HEK293T (cell line): ENCODE measurements around the gene AP2A2.

ENCODE experiments used
- CTCF ChIA-PET: fragments of 350-600 bp; formaldehyde crosslinking; extraction: SDS; loops from one replicate; lab custom pipeline; 2021; ENCODE audit warnings: antibody characterized with exemption, inconsistent platforms; lab: Yijun Ruan, JAX
- POLR2A ChIA-PET: fragments of 350-600 bp; formaldehyde crosslinking; extraction: SDS; loops from one replicate; lab custom pipeline; 2020; ENCODE audit warnings: antibody characterized with exemption, inconsistent platforms; lab: Yijun Ruan, JAX
- DNase-seq: peaks from one replicate; pipeline ENCODE4 v3.0.0; 2012; ENCODE audit warnings: mixed read lengths; ENCODE audit errors: extremely low spot score
- ARNT ChIP-seq: fragments of 450-650 bp; IDR thresholded peaks from 2 replicates; pipeline ENCODE4 v1.6.1; 2017; ENCODE audit warnings: mild to moderate bottlenecking
- BHLHE40 ChIP-seq: fragments of 450-650 bp; IDR thresholded peaks from 2 replicates; pipeline ENCODE4 v1.6.1; 2016; ENCODE audit warnings: mild to moderate bottlenecking, moderate library complexity, borderline replicate concordance
- CTBP1 ChIP-seq: fragments of 450-650 bp; IDR thresholded peaks from 2 replicates; pipeline ENCODE4 v1.6.1; 2016; ENCODE audit warnings: borderline replicate concordance
- ELF4 ChIP-seq: fragments of 450-650 bp; IDR thresholded peaks from 2 replicates; pipeline ENCODE4 v1.6.1; 2017; ENCODE audit warnings: antibody characterized with exemption
- FOXA1 ChIP-seq: fragments of 450-650 bp; IDR thresholded peaks from 2 replicates; pipeline ENCODE4 v1.6.1; 2016; ENCODE audit warnings: mild to moderate bottlenecking
- FOXK2 ChIP-seq: fragments of 450-650 bp; IDR thresholded peaks from 2 replicates; pipeline ENCODE4 v1.6.1; 2016; ENCODE audit warnings: mild to moderate bottlenecking
- FOXM1 ChIP-seq: fragments of 450-650 bp; IDR thresholded peaks from 2 replicates; pipeline ENCODE4 v1.6.1; 2017; ENCODE audit warnings: mild to moderate bottlenecking, borderline replicate concordance
- HDGF ChIP-seq: fragments of 450-650 bp; IDR thresholded peaks from 2 replicates; pipeline ENCODE4 v1.6.1; 2017; ENCODE audit warnings: antibody characterized with exemption, borderline replicate concordance
- L3MBTL2 ChIP-seq: fragments of 450-650 bp; conservative IDR thresholded peaks from 2 replicates; pipeline ENCODE4 v1.6.1; 2016; ENCODE audit warnings: mild to moderate bottlenecking
- LEF1 ChIP-seq: fragments of 450-650 bp; IDR thresholded peaks from 2 replicates; pipeline ENCODE4 v1.6.1; 2017; ENCODE audit warnings: mild to moderate bottlenecking, borderline replicate concordance
- NFRKB ChIP-seq: fragments of 450-650 bp; IDR thresholded peaks from 2 replicates; pipeline ENCODE4 v1.6.1; 2016; ENCODE audit warnings: mild to moderate bottlenecking, moderate library complexity
- PKNOX1 ChIP-seq: fragments of 450-650 bp; IDR thresholded peaks from 2 replicates; pipeline ENCODE4 v1.6.1; 2016
- SP1 ChIP-seq: fragments of 450-650 bp; IDR thresholded peaks from 2 replicates; pipeline ENCODE4 v1.6.1; 2017
- SUZ12 ChIP-seq: fragments of 450-650 bp; IDR thresholded peaks from 2 replicates; pipeline ENCODE4 v1.6.1; 2016; ENCODE audit warnings: mild to moderate bottlenecking
- TARDBP ChIP-seq: fragments of 450-650 bp; IDR thresholded peaks from 2 replicates; pipeline ENCODE4 v1.6.1; 2016
- ZNF384 ChIP-seq: fragments of 450-650 bp; IDR thresholded peaks from 2 replicates; pipeline ENCODE4 v1.6.1; 2016

The AP2A2 gene

DNA sequence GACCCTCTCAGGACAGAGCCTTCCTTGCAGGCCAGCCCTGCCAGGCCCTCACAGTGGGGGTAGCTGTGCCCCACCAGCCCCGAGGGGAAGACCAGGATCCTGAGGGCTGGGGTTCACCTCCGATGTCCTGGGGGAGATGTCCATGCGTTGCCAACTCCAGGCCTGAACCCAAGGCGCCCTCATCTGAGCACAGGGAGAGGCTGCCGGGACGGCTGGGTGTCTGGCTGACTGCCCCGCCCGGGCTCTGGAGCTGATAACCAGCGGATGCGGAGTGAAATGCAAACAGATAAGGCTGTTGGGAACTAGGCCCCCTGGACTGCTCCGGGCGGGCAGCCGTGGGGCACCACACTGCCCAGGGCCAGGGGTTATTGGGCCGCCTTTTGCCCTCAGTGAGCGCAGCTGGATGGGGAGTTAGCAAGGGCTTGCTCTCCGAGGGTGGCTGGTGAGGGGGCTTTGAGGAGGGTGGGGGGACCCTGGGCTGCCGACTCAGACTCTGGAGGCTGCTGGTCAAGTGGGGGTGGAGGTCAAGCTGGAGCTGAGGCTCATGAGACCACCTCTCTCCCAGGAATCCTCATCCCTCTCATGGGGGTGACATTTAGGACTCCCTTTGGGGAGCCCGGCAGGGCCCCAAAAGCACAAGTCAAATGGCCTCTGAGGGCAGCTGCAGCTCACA lies 116.4 kb downstream of the AP2A2 start:
- no peak for DNase-seq
- CTCF ChIA-PET = interaction anchor here (0.9 kb wide), 1 partner anchor 9 kb away, joined by 3 read pairs; no protein-coding TSS in a partner anchor
- TF ChIP-seq ELF4 (no peak), ARNT (no peak), FOXM1 (no peak), CTBP1 (no peak), LEF1 (no peak), FOXK2 (no peak), HDGF (no peak), SP1 (no peak), NFRKB (no peak), BHLHE40 (no peak), TARDBP (no peak)
- POLR2A ChIA-PET = interaction anchor here (1.1 kb wide), 1 partner anchor 131 kb away, joined by 3 read pairs; no protein-coding TSS in a partner anchor

DNA sequence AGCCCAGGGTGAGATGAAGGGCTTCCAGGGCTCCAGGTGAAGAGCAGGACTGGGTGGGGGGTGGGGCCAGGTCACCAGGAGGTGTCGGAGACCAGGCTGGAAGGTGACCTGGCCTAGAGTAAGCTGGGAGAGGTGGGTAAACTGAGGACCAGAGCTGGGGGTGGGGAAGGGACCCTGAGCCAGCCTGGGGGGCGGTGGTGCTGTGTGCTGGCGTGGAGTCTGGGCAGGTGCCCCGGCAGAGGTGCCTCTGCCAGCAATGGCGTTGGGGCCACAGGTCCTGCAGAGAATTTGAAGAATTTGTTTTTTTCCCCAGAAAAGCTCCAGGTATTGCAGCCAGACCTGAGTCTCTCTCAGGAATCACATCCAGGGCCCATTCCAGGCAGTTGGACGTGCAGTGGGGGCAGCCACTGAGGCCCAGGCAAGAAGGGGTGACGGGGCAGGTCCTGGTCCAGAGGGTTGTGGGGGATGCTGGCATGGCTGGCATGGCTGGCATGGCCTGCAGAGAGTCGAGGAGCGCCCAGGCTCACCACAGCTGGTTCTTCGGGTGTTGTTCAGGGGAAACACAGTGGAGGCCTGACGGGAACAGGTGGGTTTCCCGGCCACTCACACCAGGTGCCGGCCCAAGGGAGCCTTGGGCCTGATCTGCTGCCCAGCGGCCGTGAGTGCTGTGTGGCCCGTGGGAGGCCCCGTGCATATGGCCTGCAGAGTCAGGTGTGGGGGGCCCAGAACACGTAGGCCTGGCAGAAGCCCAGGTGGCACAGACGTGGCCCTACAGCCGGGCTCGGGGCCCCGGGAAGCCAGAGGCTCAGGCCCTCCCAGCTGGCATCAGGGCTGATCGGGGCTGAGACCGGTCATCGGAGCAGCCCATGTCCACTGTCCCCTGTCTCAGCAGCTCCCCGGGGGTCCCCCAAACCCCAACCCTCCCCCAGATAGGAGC lies 117.2 kb downstream of the AP2A2 start:
- no peak for DNase-seq
- TF ChIP-seq L3MBTL2 = no peak
- TF ChIP-seq FOXM1 = no peak
- TF ChIP-seq ARNT = no peak
- ChIA-PET POLR2A (interaction anchor here (1.1 kb wide), 1 partner anchor 132 kb away, joined by 3 read pairs; no protein-coding TSS in a partner anchor), CTCF (no interaction called here)

DNA sequence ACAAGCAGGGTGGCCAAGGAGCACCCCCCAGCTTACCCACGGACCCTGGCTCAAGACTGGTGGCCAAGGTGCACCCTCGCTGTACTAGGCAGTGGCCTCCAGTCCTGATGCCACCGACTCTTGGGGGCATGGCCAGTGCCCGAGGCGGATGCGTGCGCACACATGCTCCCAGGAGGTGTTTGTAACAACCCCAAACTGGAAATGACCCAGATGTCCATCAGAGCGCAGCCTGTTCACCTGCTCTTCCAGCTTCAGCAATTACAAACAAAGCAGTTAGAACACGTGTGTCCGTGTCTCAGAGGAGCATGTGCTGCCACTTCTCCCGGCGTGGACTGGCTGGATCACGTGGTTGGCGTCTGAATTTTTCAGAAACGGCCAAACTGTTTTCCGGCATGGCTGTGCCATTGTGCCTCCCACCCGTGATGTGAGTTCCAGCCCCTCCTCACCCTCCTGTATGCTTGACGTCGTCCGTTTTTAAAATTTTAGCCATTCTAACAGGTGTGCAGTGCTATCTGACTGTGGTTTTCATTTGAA lies 118.0 kb downstream of the AP2A2 start:
- POLR2A ChIA-PET = no interaction called here
- CTCF ChIA-PET = no interaction called here
- no peak for DNase-seq
- TF ChIP-seq PKNOX1 (no peak), FOXM1 (no peak), SUZ12 (no peak), TARDBP (no peak), ZNF384 (no peak)

DNA sequence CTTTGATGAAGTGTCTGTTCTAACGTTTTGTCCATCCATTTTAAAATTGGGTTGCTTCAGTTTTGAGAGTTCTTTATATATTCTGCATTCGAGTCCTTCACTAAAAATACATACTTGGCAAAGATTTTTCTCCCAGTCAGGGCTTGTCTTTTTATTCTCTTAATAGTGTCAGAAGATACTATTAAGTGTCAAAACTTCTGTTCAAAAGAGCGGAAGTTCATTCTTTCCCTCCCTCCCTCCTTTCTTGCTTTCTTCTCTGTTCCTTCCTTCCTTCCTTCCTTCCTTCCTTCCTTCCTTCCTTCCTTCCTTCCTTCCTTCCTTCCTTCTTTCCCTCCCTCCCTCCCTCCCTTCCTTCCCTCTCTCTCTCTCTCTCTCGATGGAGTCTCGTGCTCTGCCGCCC lies 118.5 kb downstream of the AP2A2 start:
- ChIA-PET POLR2A (no interaction called here), CTCF (no interaction called here)
- DNase-seq = no peak
- TF ChIP-seq FOXA1 (no peak), PKNOX1 (no peak), CTBP1 (no peak), BHLHE40 (no peak)

GRCh38 chr11:1047595-1048156 lies 122.0 kb downstream of the AP2A2 start:
- POLR2A ChIA-PET = no interaction called here
- CTCF ChIA-PET = no interaction called here
- DNase-seq = no peak
- TF ChIP-seq TARDBP (no peak), HDGF (no peak), CTBP1 (no peak), ZNF384 (no peak), ELF4 (no peak), PKNOX1 (no peak), BHLHE40 (no peak), SP1 (no peak), NFRKB (no peak), ARNT (no peak), LEF1 (no peak), FOXK2 (no peak), FOXA1 (no peak), L3MBTL2 (no peak), SUZ12 (no peak)

DNA sequence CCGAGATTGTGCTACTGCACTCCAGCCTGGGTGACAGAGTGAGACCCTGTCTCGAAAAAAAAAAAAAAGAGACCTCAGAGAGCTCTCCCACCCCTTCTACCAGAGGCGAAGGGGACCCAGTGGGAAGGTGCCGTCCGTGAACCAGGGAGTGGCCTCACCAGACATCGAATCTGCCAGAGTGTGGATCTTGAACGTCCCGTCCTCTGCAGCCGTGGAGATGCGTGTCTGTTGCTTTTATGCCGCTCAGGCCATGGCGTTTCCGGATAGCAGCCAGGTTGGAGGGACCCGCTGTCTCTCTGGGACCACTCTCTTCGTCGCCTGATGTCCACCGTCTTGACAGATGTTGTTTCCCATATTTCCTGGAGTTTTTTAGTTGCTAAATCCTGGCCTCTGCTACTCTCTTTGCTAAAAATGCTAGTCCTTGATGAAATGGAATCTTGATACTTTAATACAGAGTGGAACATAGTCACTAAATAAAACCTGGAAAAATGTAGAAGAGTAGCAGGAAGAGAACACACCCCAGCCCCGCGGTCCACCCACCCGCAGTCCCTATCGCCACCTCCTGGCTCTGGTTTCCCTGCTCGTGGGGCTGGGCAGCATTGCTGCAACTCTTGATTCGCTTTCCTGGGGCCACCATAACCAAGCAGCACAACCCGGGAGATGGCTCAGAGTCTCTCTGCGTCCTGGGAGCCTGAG lies 122.9 kb downstream of the AP2A2 start:
- TF ChIP-seq ZNF384 (no peak), BHLHE40 (no peak), SUZ12 (no peak), TARDBP (no peak), CTBP1 (no peak), SP1 (no peak), FOXM1 (no peak), ARNT (no peak), HDGF (no peak), PKNOX1 (no peak), ELF4 (no peak), FOXA1 (no peak), NFRKB (no peak), FOXK2 (no peak), L3MBTL2 (no peak), LEF1 (no peak)
- CTCF ChIA-PET = no interaction called here
- no peak for DNase-seq
- POLR2A ChIA-PET = no interaction called here
